IMR-90 (cell line): ENCODE results near the gene MGST2. TPM values are rescaled to one million over a fixed set of nuclear protein-coding genes. Genes with fewer than 3 reads are reported as not detected.

Experiments used
- ATAC-seq: fragments of 200-7000 bp; cut with Tn5 transposase; 2 replicates; pipeline ENCODE4 v1.9.1; 2020; ENCODE audit warnings: low read depth, mild to moderate bottlenecking, moderate library complexity
- BruUV-seq: library from RNA; stranded (reverse); fragments of 400-500 nt; replicated peaks from 2 replicates; lab custom pipeline; 2021; lab: Mats Ljungman, UMichigan
- CTCF ChIA-PET: fragments of 300-600 bp; formaldehyde crosslinking; extraction: SDS; loops from one replicate; lab custom pipeline; 2021; ENCODE audit warnings: antibody characterized with exemption; lab: Yijun Ruan, JAX
- POLR2A ChIA-PET: fragments of 300-600 bp; sonication (Branson Sonifier 250); formaldehyde crosslinking; loops from one replicate; lab custom pipeline; 2022; ENCODE audit warnings: antibody characterized with exemption; ENCODE audit not compliant: unreplicated experiment; lab: Charles Lee
- DNase-seq: peaks from one replicate; pipeline ENCODE4 v3.0.0; 2013
- H2AFZ ChIP-seq: replicated peaks from 2 replicates; pipeline ENCODE3; 2013; ENCODE audit warnings: low read length, mild to moderate bottlenecking; ENCODE audit not compliant: poor library complexity
- H2AK5ac ChIP-seq: 2 replicates; pipeline ENCODE4 v1.6.1; 2013; ENCODE audit warnings: low read depth, low read length, inconsistent platforms
- H2AK9ac ChIP-seq: replicated peaks from 2 replicates; pipeline ENCODE3; 2013; ENCODE audit warnings: mild to moderate bottlenecking, low read depth, low read length, moderate library complexity; ENCODE audit not compliant: poor library complexity
- H2BK120ac ChIP-seq: 2 replicates; pipeline ENCODE4 v1.6.1; 2013; ENCODE audit warnings: low read depth, low read length, inconsistent platforms
- H2BK15ac ChIP-seq: 3 replicates; pipeline ENCODE4 v1.6.1; 2013; ENCODE audit warnings: low read depth, low read length, inconsistent platforms
- H2BK20ac ChIP-seq: 2 replicates; pipeline ENCODE4 v1.6.1; 2013; ENCODE audit warnings: low read depth, mild to moderate bottlenecking, inconsistent platforms, low read length, moderate library complexity
- H2BK5ac ChIP-seq: 2 replicates; pipeline ENCODE4 v1.6.1; 2013; ENCODE audit warnings: mild to moderate bottlenecking, low read depth, low read length, inconsistent platforms; ENCODE audit not compliant: poor library complexity, severe bottlenecking
- H3K14ac ChIP-seq: replicated peaks from 2 replicates; pipeline ENCODE4 v1.6.1; 2013; ENCODE audit warnings: low read depth, low read length, inconsistent platforms
- H3K18ac ChIP-seq: 2 replicates; pipeline ENCODE4 v1.6.1; 2013; ENCODE audit warnings: low read depth, low read length, control low read depth
- H3K23ac ChIP-seq: 2 replicates; pipeline ENCODE4 v1.6.1; 2013; ENCODE audit warnings: low read depth, low read length, inconsistent platforms
- H3K27ac ChIP-seq: 2 replicates; pipeline ENCODE4 v1.5.1; 2013; ENCODE audit warnings: mild to moderate bottlenecking, control low read depth, low read length; ENCODE audit not compliant: insufficient read depth
- H3K27me3 ChIP-seq: 2 replicates; pipeline ENCODE4 v1.6.1; 2013; ENCODE audit warnings: low read length; ENCODE audit not compliant: control insufficient read depth, insufficient read depth
- H3K36me3 ChIP-seq: 2 replicates; pipeline ENCODE4 v1.6.1; 2013; ENCODE audit warnings: low read length, mixed read lengths; ENCODE audit not compliant: control insufficient read depth, insufficient read depth
- H3K4ac ChIP-seq: 2 replicates; pipeline ENCODE4 v1.6.1; 2013; ENCODE audit warnings: low read depth, low read length, inconsistent platforms
- H3K4me1 ChIP-seq: 2 replicates; pipeline ENCODE4 v1.6.1; 2013; ENCODE audit warnings: low read length, mixed read lengths; ENCODE audit not compliant: control insufficient read depth, insufficient read depth
- H3K4me2 ChIP-seq: 2 replicates; pipeline ENCODE4 v1.6.1; 2013; ENCODE audit warnings: low read depth, mild to moderate bottlenecking, control low read depth, low read length, moderate library complexity
- H3K4me3 ChIP-seq: 2 replicates; pipeline ENCODE4 v1.5.1; 2013; ENCODE audit warnings: low read depth, mild to moderate bottlenecking, control low read depth, low read length, moderate library complexity; ENCODE audit not compliant: insufficient read depth
- H3K56ac ChIP-seq: 2 replicates; pipeline ENCODE4 v1.6.1; 2013; ENCODE audit warnings: low read length, inconsistent platforms; ENCODE audit not compliant: insufficient read depth; ENCODE audit errors: extremely low read depth
- H3K79me1 ChIP-seq, 2 experiments: 2 replicates each; pipeline ENCODE4 v1.6.1; 2013; ENCODE audit warnings: low read length in 2 of 2, inconsistent platforms in 1 of 2, low read depth in 1 of 2
- H3K9ac ChIP-seq: 2 replicates; pipeline ENCODE4 v1.6.1; 2013; ENCODE audit warnings: low read depth, low read length, control low read depth
- H3K9me1 ChIP-seq: 2 replicates; pipeline ENCODE4 v1.6.1; 2013; ENCODE audit warnings: low read length, inconsistent platforms; ENCODE audit not compliant: insufficient read depth
- H3K9me3 ChIP-seq: 2 replicates; pipeline ENCODE4 v1.6.1; 2013; ENCODE audit warnings: low read length; ENCODE audit not compliant: control insufficient read depth, insufficient read depth
- H4K20me1 ChIP-seq: 2 replicates; pipeline ENCODE4 v1.6.1; 2013; ENCODE audit warnings: low read length, inconsistent platforms; ENCODE audit not compliant: insufficient read depth
- H4K5ac ChIP-seq: 2 replicates; pipeline ENCODE4 v1.6.1; 2013; ENCODE audit warnings: mild to moderate bottlenecking, low read depth, low read length, control low read depth
- H4K8ac ChIP-seq, 2 experiments: 2 replicates each; pipeline ENCODE4 v1.6.1; 2013; ENCODE audit warnings: low read depth in 2 of 2, low read length in 2 of 2, control low read depth in 1 of 2, inconsistent platforms in 1 of 2
- H4K91ac ChIP-seq: 2 replicates; pipeline ENCODE4 v1.6.1; 2013; ENCODE audit warnings: low read depth, low read length, inconsistent platforms; ENCODE audit not compliant: insufficient read depth
- MAFK ChIP-seq: IDR thresholded peaks from 2 replicates; pipeline ENCODE4 v1.6.1; 2012; ENCODE audit warnings: low read depth, low read length, improper control_type of control experiment
- MAZ ChIP-seq: IDR thresholded peaks from 2 replicates; pipeline ENCODE4 v1.6.1; 2012; ENCODE audit warnings: low read depth, mild to moderate bottlenecking, low read length, improper control_type of control experiment, moderate library complexity, borderline replicate concordance
- SMC3 ChIP-seq: fragments of 150-350 bp; IDR thresholded peaks from 2 replicates; pipeline ENCODE4 v1.6.1; 2016; ENCODE audit warnings: low read depth, mild to moderate bottlenecking, antibody characterized with exemption, low read length, moderate library complexity
- WGBS, 2 experiments: methylation state at CpG; one replicate each; pipeline versions ENCODE4 v1.1.5 to v1.1.7; 2013; ENCODE audit warnings: missing lambda C conversion rate in 2 of 2; ENCODE audit not compliant: insufficient read length in 1 of 2; ENCODE audit errors: extremely low coverage in 2 of 2; 5-methylcytosine and 5-hydroxymethylcytosine counted together
- dilution Hi-C: fragments of 300-500 bp; cut with HindIII; formaldehyde crosslinking; loops from one replicate; pipeline ENCODE4 v1.14.3; 2018; ENCODE audit warnings: low sequenced_read_pairs; ENCODE audit not compliant: unreplicated experiment
- in situ Hi-C: fragments of 300-500 bp; cut with MboI; formaldehyde crosslinking; loops from 3 replicates; pipeline ENCODE4 v1.14.3; 2019; ENCODE audit warnings: low sequenced_read_pairs, inconsistent platforms, mixed read lengths
- intact Hi-C: fragments of 100-400 bp; cut with micrococcal nuclease; formaldehyde crosslinking; loops from 2 replicates; pipeline ENCODE4 v1.10.0; 2022
- polyA plus RNA-seq, 3 experiments: library from polyadenylated mRNA; depleted of rRNA; stranded (reverse); fragments of >200 nt; gene quantifications; 2 replicates each; pipeline ENCODE4 v1.2.3, GENCODE V29; 2012; ENCODE audit warnings: low replicate concordance in 1 of 3
- total RNA-seq: library from RNA; depleted of rRNA; stranded (reverse); fragments of >200 nt; gene quantifications from 2 replicates; pipeline ENCODE4 v1.2.3, GENCODE V29; 2012

Gene MGST2
- total and polyA plus RNA-seq, 2 of the 4 experiments (the other 2 are of a cell fraction) = 4.8 to 10.5 TPM

- no peak overlapping the region for H2BK15ac ChIP-seq
- H2AK5ac ChIP-seq = no peak overlapping the region
- H3K4ac ChIP-seq = no peak overlapping the region
- H4K8ac ChIP-seq = no peak overlapping the region
- CTCF ChIA-PET = no interaction called here
- H2AK9ac ChIP-seq = no peak overlapping the region
- no peak overlapping the region for H3K14ac ChIP-seq
- peaks cover 3% of the 10 kb centered on the region; the same call in 1 of the 2 replicates for H3K9me1 ChIP-seq
- intact Hi-C loops = no loop called here
- ATAC-seq (no peak), DNase-seq (no peak)
- H3K23ac ChIP-seq = no peak overlapping the region
- no peak overlapping the region for H4K91ac ChIP-seq
- H3K79me1 ChIP-seq = no peaks in the 10 kb centered on the region
- no TSS peak for BruUV-seq
- dilution Hi-C loops = no loop called here
- H2BK120ac ChIP-seq = no peak overlapping the region
- no peak overlapping the region for H2BK5ac ChIP-seq
- in situ Hi-C loops = no loop called here
- TF ChIP-seq MAFK (no peak), MAZ (no peak), SMC3 (no peak)
- H3K27ac ChIP-seq = no peak overlapping the region
- H3K4me1 ChIP-seq = peaks cover 6% of the 10 kb centered on the region; the same call in 1 of the 2 replicates
- 87% methylated on average over 4 of the region's 10 CpGs; no CpG with 5 or more reads in 1 of the 2 experiments for WGBS, 2 experiments
- no peaks in the 10 kb centered on the region for H4K20me1 ChIP-seq
- H3K27me3 ChIP-seq = no peaks in the 10 kb centered on the region
- peaks cover 12% of the 10 kb centered on the region; the same call in 1 of the 2 replicates for H3K36me3 ChIP-seq
- H2AFZ ChIP-seq = no peak overlapping the region
- no peak overlapping the region for H2BK20ac ChIP-seq
- POLR2A ChIA-PET = no interaction called here
- H4K5ac ChIP-seq = no peak overlapping the region
- H3K9ac ChIP-seq = no peak overlapping the region
- H3K56ac ChIP-seq = no peak overlapping the region
- H3K4me2 ChIP-seq = no peak overlapping the region
- H3K9me3 ChIP-seq = no peaks in the 10 kb centered on the region
- H3K18ac ChIP-seq = no peak overlapping the region
- H3K4me3 ChIP-seq = no peak overlapping the region
Measured at GRCh38 chr4:139718833-139719232, 53.2 kb downstream of the MGST2 start.
